Measurements from ENCODE around the gene DCST2. TPM values are rescaled to one million over a fixed set of nuclear protein-coding genes. Genes with fewer than 3 reads are reported as not detected.

DCST2 gene
- polyA plus RNA-seq, 1 of the 3 experiments (the other 2 are of a cell fraction) = 0.76 TPM

DNA sequence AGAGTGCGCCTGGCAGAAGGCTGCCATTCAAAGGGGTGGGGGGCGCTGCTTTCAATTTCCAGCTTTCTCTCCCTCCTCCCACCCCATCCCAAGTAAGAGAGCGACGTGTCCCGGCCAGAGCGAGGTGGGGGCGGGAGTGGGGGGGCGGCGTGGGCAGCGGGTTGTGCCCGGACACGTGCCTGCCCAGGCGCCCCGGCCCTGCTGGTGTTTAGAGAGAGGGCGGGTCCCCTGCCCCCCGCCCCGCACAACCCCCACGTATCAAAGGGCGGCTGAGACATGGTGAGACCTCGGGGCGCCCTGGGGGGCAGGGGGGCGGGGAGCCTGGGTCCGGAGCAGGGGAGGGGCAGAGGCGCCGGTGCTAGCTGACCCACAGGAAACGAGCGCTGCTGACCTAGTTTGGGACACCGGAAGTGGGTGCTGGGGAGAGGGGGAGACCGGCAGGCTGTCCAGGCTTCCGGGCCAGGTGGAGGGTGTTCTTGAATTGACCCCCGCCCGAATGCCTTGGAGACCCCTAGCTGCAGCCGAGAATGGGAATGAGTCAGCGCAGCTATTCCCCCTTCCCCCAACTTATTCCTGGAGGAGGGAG, 29.7 kb downstream of the DCST2 start:
- WGBS (ENCODE audit: low lambda C conversion rate) = 2% methylated on average over 12 of the region's 34 CpGs
- H3K79me2 ChIP-seq (ENCODE audit: insufficient read depth) = peaks cover 37% of the 10 kb centered on the region

More for the DNA sequence above, 29.7 kb downstream of the DCST2 start:
- H3K9me2 ChIP-seq = no peaks in the 10 kb centered on the region
- H3K36me3 ChIP-seq (replicated peaks in 1 of 2; ENCODE audit: control insufficient read depth in 1 of 2, insufficient read depth in 2 of 2, low read length in 1 of 2) = peaks cover 0 to 5% of the 10 kb centered on the region in 2 experiments
- peak overlapping the region; percentile 100 for H3K4me2 ChIP-seq
- DNase-seq = peak; percentile 80
- TF ChIP-seq SMC3 (IDR thresholded peaks at IDR 0.05; ENCODE audit: low read depth, low read length) = no peak
- no peak for TF ChIP-seq RAD21 (IDR thresholded peaks at IDR 0.05; ENCODE audit: low read length)
- TF ChIP-seq, protein P1, sequence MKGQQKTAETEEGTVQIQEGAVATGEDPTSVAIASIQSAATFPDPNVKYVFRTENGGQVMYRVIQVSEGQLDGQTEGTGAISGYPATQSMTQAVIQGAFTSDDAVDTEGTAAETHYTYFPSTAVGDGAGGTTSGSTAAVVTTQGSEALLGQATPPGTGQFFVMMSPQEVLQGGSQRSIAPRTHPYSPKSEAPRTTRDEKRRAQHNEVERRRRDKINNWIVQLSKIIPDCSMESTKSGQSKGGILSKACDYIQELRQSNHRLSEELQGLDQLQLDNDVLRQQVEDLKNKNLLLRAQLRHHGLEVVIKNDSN (IDR thresholded peaks at IDR 0.05; ENCODE audit: borderline replicate concordance, low read depth) = 0 out of 2 replicates have a peak, but pooled peaks have one; percentile 14
- TF ChIP-seq, protein P2, sequence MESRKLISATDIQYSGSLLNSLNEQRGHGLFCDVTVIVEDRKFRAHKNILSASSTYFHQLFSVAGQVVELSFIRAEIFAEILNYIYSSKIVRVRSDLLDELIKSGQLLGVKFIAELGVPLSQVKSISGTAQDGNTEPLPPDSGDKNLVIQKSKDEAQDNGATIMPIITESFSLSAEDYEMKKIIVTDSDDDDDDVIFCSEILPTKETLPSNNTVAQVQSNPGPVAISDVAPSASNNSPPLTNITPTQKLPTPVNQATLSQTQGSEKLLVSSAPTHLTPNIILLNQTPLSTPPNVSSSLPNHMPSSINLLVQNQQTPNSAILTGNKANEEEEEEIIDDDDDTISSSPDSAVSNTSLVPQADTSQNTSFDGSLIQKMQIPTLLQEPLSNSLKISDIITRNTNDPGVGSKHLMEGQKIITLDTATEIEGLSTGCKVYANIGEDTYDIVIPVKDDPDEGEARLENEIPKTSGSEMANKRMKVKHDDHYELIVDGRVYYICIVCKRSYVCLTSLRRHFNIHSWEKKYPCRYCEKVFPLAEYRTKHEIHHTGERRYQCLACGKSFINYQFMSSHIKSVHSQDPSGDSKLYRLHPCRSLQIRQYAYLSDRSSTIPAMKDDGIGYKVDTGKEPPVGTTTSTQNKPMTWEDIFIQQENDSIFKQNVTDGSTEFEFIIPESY (IDR thresholded peaks at IDR 0.05; ENCODE audit: borderline replicate concordance, low read depth) = no peak
- TF ChIP-seq, protein P3, sequence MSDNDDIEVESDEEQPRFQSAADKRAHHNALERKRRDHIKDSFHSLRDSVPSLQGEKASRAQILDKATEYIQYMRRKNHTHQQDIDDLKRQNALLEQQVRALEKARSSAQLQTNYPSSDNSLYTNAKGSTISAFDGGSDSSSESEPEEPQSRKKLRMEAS (IDR thresholded peaks at IDR 0.05; ENCODE audit: low read depth) = peak; percentile 55
- peak in 1 of 2 experiments; percentile 10; a peak in 1 of 4 replicates for TF ChIP-seq EP300 (IDR thresholded peaks at IDR 0.05; ENCODE audit: borderline replicate concordance in 1 of 2, low read depth in 1 of 2, low read length in 1 of 2)
- no peak for TF ChIP-seq RCOR1 (IDR thresholded peaks at IDR 0.05; ENCODE audit: low read length)
- no peak for TF ChIP-seq TCF12 (IDR thresholded peaks at IDR 0.05)
- no peak for TF ChIP-seq MEF2A (IDR thresholded peaks at IDR 0.05; ENCODE audit: borderline replicate concordance, low read depth)
- no peak for TF ChIP-seq ELF1 (IDR thresholded peaks at IDR 0.05)
- TF ChIP-seq NFIC (IDR thresholded peaks at IDR 0.05; ENCODE audit: borderline replicate concordance) = no peak
- no peak for TF ChIP-seq YY1 (IDR thresholded peaks at IDR 0.05; ENCODE audit: low read depth)
- TF ChIP-seq SIN3A (IDR thresholded peaks at IDR 0.05; ENCODE audit: borderline replicate concordance, low read depth, low read length) = no peak
- TF ChIP-seq, protein P4, sequence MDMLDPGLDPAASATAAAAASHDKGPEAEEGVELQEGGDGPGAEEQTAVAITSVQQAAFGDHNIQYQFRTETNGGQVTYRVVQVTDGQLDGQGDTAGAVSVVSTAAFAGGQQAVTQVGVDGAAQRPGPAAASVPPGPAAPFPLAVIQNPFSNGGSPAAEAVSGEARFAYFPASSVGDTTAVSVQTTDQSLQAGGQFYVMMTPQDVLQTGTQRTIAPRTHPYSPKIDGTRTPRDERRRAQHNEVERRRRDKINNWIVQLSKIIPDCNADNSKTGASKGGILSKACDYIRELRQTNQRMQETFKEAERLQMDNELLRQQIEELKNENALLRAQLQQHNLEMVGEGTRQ (IDR thresholded peaks at IDR 0.05; ENCODE audit: borderline replicate concordance, low read depth, low read length) = no peak
- TF ChIP-seq FOXM1 (IDR thresholded peaks at IDR 0.05; ENCODE audit: low read depth) = no peak
- no peak for TF ChIP-seq RXRA (IDR thresholded peaks at IDR 0.05; ENCODE audit: borderline replicate concordance, low read depth)
- peak; percentile 74 for TF ChIP-seq GABPA (IDR thresholded peaks at IDR 0.05; ENCODE audit: low read depth)
- TF ChIP-seq NRF1 (IDR thresholded peaks at IDR 0.05; ENCODE audit: low read depth, low read length) = no peak
- TF ChIP-seq CHD2 (IDR thresholded peaks at IDR 0.05; ENCODE audit: low read length, partially characterized antibody) = peak; percentile 35
- ChIA-PET CTCF (interaction anchor here (0.5 to 14.0 kb wide), 15 partner anchors 10 to 593 kb away, joined by 3 to 640 read pairs (median 4); partner anchors contain the start of genes ADAM15, CKS1B, FLAD1 and LENEP), POLR2A (interaction anchor here (0.7 to 1.7 kb wide), 4 partner anchors 14 to 46 kb away, joined by 3 to 5 read pairs (median 4); no protein-coding TSS in a partner anchor)
- H3K9me3 ChIP-seq = no peaks in the 10 kb centered on the region
- peak overlapping the region; percentile 72 to 96 for H3K27ac ChIP-seq (ENCODE audit: low read depth in 2 of 2, low read length in 1 of 2)
- H3F3A ChIP-seq (replicated peaks; ENCODE audit: insufficient read depth) = peaks cover 27% of the 10 kb centered on the region
- H2AFZ ChIP-seq (ENCODE audit: low read depth) = peak overlapping the region; percentile 70; the same call in 1 of the 2 replicates
- no peaks in the 10 kb centered on the region for H3K27me3 ChIP-seq (ENCODE audit: insufficient read depth)
- peaks cover 2% of the 10 kb centered on the region; the same call in 1 of the 2 replicates for H4K20me1 ChIP-seq (ENCODE audit: insufficient read depth)
- H3K4me1 ChIP-seq (ENCODE audit: control insufficient read depth in 1 of 2, insufficient read depth in 2 of 2, low read depth in 1 of 2, low read length in 1 of 2) = peaks cover 18 to 30% of the 10 kb centered on the region in 2 experiments
- peak overlapping the region; percentile 79 to 95 for H3K4me3 ChIP-seq (ENCODE audit: low read depth in 2 of 2, low read length in 1 of 2)
- H3K9ac ChIP-seq = peak overlapping the region; percentile 86
